H4 (cell line): ENCODE results near the gene UMOD. TPM values are rescaled to one million over a fixed set of nuclear protein-coding genes. Genes with fewer than 3 reads are reported as not detected.

Experiments
- DNase-seq: peaks from one replicate; pipeline ENCODE4 v3.0.0-alpha.2; 2015; ENCODE audit warnings: low spot score
- total RNA-seq: library from RNA; depleted of rRNA; stranded (reverse); fragments of >200 nt; shearing (Covaris generic); gene quantifications from 2 replicates; pipeline ENCODE4 v1.2.3, GENCODE V29; 2014; rRNA removed

UMOD gene
- not detected in 2 replicates for total RNA-seq

DNA sequence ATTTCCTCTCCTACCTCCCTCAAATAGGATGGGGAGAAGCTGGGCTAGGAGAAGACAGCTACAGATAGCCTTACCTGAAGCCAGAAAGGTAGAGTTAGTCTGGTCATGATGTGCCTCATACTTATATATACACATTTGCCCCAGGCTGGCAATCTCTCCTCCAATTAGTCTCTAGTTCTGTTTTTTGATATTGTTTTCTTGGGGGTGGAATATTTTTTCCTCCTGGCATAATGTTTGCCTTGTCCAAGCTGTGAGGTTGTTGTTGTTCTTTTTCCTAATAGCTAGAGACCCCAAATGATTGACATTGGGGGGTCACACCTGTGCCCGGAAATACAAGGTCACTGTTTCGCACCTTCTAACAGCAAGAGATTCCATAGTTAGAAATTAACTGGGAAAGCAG is at the start of gene UMOD:
UMOD (minus strand) TSS at position 101 of the 400 bp plus-strand sequence. CDS start 1,978 bp downstream, outside the sequence.
- DNase-seq, result no peak

DNA sequence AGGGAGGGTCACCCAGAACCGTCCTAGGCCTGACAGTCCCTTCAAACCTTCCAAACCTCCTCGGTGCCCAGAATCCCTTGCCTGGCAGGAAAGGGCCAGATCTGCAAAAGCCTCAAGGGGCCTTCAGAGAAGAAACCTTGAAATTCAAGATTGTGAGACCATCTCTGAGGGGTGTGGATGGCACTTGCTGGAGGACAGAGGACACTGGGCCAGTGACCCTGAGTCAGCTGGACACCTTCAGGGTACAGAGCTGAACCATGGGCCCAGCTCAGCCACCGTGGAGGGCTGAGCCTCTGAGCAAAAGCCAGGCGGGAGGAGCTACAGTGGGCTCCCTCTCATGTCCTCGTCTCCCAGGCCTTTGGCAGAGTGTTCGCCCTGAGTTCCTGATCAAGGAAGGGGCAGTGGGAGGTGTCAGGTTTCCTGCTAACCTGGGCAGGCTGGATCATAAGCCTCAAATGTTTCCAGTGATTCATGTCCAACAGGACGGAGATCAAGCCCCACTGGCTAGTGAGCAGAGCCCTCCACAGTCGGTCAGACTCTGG is 49.0 kb upstream of the UMOD start:
- no peak for DNase-seq

DNA sequence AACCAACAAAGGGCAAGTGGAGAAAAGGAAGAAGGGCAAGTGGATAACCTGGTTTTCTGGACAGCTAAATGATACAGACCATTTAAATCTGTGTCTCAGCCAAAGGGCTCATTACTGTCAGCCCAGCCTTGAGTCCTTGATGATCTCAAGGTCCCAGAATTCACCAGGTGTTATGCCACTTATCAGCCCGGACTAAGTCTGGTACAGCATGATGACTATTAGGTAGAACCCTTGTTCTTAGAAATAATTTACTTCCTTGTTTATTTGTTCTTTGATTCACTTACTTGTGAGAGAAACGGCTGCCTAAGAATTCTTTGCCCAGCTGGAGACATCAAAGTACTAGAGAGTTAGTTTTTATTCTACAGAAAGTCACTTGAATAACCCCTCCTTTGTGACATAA is 48.6 kb upstream of the UMOD start:
- no peak for DNase-seq

DNA sequence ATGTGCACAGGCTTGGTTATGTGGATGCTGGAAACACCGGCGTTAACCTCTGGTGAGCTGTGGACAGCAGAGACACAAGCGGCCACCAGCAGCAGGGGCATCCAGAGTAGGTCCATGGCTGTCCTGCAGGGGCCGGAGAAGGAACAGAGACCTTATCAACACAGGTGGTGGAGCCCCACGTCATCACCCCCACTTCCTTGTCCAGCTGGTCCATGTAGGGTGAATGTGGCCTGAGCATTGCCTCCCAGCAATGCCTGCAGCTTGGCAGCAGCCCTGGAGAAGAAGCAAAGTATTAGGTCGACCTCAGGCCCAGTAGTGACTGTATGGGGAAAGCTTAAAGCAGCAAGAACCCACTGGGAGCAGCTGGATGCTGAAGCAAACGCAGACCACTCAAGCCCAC is 46.7 kb upstream of the UMOD start:
- no peak for DNase-seq

DNA sequence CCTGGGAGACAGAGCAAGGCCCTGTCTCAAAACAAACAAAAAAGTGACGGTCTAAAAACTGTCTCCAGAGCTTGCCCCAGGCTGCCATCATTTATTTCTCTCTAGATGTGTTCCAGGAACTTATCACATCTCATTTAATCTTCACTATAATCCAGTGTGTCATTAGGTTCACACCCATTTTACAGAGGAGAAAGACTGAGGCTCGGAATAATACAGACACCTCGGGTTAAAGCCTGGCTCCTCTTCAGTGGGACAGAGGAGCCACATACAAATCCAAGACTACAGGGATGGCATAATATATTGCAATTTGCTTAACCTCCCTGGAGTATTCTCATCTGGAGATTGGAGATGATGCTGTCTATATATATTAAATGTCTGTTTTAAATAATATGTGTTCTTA is 46.1 kb upstream of the UMOD start:
- no peak for DNase-seq

DNA sequence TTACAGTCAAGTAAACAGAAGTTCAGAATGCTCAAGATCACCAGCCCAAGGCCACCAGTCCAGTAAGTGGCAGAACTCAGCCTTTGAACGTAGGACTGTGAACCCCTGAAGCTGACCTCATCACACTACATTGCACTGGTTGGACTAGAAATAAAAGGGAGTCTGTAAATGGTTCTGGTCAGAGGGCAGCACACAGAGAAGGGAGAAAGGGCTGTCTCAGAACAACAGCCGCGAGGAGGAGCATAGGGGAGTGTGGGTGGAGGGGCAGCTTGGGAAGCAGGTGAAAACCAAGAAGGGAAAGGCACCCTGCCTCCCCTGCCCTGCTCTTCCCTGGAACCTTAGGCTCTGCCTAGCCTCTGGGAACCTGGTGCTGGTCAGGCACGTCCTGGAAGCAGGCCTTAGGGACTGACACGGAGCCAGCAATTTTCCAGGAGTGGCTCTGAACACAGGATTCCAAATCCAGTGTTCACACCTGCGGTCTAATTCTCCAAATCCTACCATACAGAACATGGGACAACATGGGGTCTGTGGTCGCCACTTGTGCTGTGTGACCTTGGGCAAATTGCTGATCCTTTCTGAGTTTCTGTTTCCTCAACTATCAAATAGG is 45.1 kb upstream of the UMOD start:
- no peak for DNase-seq

DNA sequence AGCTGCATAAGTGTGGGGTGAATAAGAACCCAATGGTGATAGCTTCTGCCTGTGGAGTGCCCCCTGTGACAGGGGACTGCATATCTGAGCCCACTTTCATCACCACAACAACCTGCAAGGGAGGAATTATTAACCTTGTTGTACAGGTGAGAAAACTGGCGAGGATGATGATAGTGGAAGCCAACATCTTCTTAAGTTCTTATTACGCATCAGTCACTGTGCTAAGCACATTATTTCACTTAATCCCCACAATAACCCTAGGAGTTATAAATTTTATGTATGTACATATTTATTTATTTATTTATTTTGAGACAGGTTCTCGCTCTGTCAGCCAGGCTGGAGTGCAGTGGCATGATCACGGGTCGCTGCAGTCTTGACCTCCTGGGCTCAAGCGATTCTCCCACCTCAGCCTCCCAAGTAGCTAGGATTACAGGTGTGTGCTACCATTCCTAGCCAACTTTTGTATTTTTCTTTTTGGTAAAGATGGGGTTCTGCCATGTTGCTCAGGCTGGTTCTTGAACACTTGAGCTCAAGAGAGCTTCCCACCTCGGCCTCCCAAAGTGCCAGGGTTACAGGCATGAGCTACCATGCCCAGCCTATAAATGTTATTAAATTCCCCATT is 44.4 kb upstream of the UMOD start:
- DNase-seq, result no peak

DNA sequence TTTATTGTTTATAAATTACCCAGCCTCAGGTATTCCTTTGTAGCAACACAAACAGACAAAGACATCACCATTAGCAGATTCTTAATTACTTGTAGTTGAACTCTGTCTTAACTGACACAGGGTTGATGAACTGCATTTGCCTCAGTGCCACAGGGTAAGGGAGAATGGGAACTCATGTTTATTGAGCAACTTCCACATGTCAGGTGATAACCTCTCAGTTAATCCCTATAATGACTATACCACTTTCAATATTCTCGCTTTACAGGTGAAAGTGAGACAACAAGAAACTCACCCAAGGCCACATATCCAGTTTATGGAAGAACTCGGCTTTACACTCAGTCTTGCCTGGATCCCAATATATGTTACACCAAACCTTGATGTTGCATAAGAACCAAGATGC is 43.4 kb upstream of the UMOD start:
- DNase-seq, result no peak

DNA sequence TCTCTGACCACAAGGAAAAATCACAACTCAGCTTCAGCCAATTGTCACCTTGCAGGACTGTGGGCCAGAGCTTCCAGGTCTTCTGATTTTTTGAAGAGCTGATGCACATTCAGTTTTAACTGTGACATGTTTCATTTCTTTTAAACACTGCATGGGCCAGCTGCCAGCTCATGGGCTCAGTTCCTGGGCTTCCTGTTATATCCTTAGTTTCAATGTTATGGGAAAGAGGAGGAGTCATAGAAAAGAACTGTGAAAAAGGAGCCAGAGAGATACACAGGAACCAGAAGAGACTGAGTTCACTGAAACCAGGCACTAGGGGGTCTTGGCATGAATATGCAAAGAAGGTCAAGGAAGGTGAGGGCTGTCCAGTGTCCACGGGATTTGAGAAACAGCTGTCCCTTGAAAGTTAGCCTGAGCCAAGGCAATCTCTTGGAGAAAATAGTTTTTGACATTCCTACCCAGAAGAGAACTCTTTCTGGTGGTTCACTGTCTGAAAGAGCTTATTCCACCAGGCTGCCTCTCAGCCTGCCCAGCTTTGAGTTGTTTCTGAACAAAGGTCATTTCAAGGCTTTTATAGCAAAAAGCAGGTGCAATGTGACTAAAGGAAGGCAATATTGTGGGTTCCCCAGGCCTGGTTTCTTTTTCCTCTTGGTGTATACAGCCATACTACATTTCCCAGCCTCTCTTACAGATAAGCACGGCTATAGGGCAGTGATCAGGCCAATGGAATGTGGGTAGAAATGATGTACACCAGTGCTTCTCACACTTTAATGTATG is 41.5 kb upstream of the UMOD start:
- no peak for DNase-seq

DNA sequence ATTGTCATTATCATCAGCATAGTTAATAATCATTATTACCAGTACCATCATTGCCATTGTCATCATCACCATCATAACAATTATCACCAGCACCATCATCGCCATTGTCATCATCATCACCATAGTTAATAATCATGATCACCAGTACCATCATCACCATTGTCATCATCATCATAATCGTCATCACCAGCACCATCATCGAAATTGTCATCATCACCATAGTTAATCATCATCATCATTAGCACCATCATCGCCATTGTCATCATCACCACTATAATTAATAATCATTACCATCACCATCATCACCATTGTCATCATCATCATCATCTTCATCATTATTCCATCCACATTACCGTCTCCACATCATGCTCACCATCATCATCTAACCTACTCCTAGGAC is 38.5 kb upstream of the UMOD start:
- DNase-seq, result no peak

DNA sequence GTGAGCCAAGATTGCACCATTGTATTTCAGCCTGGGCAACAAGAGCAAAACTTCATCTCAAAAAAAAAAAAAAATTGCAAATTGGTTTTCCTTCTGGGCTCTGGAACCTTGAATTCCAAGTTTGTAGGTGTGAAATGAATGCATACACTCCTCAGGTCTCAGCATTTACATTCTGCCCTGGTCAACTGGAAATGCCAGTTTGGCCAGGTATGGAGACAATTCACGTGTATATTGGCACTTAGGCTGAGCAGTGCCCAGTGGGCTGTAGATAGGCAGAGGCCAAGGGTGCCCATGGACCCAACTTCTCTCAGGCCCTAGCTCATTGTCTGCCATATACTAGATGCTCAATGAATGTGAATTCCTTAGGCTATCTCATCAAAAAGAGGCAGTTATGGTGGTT is 36.3 kb upstream of the UMOD start:
- no peak for DNase-seq

DNA sequence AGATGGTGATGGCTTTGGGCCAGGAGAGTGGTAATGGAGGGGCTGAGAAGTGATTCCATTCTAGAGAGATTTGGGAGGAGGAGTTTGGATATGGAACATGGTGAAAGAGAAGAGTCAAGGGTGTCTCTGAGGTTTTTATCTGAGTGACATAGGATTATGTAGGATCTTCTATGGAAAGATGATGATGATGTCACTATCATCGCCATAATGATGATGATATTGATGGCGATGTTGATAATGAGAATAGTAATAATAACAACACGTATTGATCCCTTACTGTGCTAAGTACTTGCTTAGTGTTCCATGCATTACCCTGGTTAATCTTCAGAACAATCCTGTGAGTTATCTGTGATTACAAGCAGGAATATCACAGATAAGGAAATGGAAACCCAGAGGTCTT is 35.5 kb upstream of the UMOD start:
- DNase-seq, result no peak

DNA sequence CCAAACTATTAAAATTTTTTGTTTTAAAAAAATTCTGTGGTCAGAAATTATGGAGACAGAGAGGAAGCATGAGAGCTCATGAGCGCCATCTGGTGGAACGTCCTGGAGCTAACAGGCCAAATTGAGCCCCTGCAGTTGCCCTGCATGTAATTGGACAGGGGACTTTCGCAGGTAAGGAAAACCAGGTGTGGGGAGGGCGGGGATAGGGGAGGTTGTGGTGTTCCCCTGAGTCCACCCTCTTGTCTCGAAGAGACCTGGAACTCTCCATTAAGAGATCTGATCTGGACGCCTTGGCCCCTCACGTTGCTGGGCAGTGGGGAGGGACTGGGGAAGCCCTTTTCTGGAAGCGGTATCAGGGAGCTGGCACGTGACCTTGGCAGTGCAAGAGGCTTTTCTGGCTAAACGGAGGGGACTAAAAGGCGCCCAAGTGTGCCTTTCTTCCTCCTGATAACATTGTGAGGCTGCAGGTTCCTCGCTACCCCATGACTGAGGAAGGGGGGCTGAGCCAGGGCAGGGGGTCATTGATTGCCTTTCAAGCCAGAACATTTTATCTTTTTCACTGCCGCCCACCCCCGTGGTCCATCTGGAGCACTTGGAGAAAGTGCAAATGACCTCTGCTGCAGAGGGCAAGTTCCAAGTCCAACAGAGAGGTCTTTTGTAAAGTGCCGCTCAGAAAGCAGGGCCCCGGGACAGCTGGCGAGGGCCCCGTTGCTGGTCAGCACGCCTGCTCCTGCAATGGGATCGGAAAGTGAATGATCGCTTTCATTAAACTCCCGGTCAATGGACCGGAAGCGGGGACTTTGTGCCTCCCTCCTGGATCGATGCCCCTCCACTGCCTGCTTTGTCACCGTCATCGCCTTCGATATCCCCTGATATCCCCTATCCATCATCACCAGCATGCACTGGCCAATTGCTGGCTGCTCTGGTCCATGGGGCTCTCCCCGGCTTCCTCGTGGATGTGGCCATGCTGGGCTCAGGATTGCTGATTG is 33.6 kb upstream of the UMOD start:
- peak; percentile 13 for DNase-seq

DNA sequence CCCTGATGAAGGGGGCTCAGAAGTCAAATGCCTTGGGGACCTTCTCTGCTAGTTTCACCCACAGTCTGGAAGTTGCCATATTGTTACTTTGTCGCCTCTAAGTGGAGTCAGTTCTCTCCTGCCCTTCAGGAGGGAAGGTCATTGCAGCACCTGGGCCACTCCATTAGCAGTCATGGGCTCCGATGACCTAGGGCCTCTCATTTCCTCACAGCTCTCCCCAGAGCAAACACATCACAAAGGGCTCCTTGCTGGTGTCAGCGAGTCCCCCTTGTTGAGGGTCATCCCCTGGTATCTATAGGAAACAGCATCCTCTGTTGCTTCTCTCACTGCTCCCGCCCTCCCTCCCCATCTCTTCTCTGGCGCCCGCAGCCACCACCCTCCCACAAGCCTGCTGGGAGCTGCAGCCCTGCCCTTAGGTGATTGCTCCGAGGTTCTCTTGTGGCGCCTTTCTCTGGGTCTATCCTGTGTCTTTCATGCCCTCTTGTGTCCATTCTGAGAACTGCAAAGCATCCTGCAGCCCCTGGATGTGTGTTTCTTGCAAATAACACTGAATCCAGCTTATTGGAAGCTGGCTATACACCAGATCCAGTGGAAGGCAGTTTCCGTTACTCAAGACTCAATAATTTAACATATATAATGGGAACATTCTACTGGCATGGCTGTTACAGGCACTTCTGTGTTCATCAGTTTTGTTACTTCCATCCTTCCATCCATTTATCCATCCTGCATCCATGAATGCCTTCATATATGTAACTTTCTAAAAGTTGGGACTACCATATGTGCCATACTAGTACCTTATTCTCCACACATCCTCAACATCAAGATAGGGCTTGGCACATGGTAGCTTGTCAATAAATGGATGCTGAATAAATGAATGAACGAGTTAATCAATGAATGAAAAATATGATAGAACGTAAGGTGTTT is 30.9 kb upstream of the UMOD start:
- DNase-seq, result peak; percentile 74

DNA sequence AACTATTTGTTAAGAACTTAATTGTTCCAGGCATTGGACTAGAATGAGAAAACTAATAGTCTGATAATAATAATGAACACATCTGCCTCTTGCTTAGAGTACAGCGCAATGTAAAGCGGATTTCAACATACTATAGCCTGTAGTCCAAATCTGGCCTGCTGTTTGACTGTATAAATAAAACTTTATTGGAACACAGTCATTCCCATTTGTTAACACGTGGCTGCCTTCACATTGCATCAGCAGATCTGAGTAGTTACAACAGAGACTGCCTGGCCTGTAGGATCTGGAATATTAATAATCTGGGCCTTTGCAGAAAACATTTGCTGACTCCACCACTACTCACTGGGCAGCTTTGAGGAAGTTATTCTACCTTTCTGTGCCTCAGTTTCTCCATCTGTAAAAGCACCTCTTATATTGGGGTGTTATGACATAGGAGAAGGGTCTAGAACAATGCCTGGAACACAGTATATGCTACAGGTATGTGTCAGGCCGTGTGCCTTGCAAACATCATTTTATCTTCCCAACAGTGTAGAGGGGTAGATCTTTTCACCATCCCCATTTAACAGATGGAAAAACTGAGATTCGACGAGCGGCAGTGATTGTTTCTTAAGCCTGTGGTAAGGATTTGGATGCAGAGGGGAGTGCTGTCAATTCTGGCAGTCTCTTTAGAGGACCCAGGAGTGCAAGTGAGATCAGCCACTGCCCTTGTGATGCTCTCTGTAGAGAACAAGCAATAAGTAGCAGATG is 29.9 kb upstream of the UMOD start:
- DNase-seq, result no peak

DNA sequence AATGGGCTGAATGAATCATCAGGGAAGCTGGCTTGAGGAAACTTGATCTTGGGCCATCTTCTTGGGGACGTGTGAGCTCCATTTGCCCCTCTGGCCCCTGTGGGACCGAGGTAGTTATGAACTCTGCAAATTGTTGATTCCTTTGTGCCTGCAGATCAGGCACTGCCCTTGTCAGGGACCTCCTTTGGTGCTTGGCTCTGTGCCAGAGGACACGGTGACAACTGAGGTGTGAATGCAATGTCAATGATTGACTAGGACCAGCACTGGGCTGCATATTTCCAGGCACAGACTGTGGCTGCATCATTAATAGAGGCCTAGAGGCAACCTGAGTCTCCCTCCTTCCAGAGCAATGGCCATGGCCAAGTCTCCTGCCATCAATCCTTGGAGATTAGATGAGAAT is 28.3 kb upstream of the UMOD start:
- no peak for DNase-seq

DNA sequence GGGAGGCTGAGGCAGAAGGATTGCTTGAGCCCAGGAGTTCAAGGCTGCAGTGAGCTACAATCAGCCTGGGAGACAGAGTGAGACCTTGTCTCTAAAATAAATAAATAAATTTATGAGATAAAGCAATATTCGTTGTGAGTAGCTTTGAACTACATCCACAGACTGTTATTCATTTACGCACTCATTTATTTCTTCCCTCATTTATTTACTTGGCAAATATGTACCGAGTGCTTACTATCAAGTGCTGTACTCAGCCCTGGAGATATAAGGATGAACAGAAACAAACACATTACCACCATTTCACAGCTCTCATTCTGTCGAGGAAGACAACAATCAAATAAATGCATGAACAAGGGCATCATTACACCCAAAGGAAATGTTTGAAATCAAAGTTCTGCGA is 24.7 kb upstream of the UMOD start:
- no peak for DNase-seq

DNA sequence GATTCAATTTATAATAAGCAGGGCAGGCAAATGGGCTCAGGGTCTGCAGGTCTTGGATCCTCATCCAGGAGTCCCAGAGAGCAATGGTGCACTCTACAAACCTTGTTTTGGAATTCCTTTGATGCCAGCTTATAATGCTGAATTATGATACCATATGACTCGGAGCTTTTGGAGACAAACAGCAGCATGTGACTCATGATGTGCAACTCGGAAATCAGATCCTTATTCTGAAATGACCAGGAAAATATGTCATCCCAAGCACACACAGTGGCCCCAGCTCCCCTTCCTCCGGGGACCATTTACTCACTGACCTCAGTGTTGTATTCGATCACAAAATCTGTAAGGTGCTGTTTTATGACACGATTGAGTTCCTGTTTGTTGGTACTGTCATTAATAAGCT is 20.2 kb upstream of the UMOD start:
- no peak for DNase-seq

DNA sequence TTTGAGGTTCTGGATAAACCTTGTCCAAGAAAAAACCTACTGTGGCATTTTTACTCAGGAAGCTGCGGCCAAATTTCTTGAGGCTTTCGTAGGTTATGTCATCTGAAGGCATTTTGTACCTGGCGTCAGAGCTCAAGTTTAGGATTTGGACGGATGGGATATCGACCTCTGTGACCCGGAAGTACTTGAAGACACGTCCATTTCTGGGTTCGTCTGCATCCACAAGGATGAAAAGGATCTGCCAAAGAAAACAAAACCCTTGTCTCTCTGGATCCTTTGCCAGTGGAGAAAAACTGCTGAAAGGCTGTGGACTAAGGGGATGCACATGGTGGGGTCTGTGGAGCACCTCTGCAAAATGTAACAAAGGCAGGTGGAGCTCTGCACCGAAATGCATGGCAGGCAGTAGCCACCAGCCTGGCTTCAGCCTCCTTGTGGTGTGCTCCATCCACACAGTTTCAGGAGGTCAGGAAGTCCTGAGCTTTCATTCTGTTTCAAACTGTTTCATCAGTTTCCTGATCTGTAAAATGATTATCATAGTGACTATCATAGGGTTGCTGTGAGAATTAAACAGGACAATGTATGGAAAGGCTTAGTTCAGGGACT is 17.0 kb upstream of the UMOD start:
- DNase-seq, result no peak
